ENCODE measurements around the gene LRRC74A.
A peak's percentile ranks its signal among the peaks of the same experiment; 100 is the strongest.

Gene LRRC74A

GRCh38 chr14:76782885-76783566 is 43.2 kb upstream of the LRRC74A start:
- Histone ChIP-seq H3K27ac (no peak overlapping the region), H3K9me3 (no peaks in the 10 kb centered on the region), H3K4me3 (ENCODE audit: low read depth in 1 of 2, low read length in 1 of 2) (no peak overlapping the region), H3K4me1 (ENCODE audit: control insufficient read depth in 1 of 2, insufficient read depth in 1 of 2, low read depth in 1 of 2, low read length in 1 of 2) (peaks cover 6% of the 10 kb centered on the region in 2 experiments), H3K27me3 (no peaks in the 10 kb centered on the region), H3K36me3 (peaks cover 16% of the 10 kb centered on the region)
- no peak for TF ChIP-seq CTCF (IDR thresholded peaks at IDR 0.05)

- peaks cover 29% of the 10 kb centered on the region for H3K36me3 ChIP-seq
- H3K27me3 ChIP-seq = no peaks in the 10 kb centered on the region
- H3K4me1 ChIP-seq (ENCODE audit: control insufficient read depth in 1 of 2, insufficient read depth in 1 of 2, low read depth in 1 of 2, low read length in 1 of 2) = peaks cover 6% of the 10 kb centered on the region in 2 experiments
- H3K4me3 ChIP-seq (ENCODE audit: low read depth in 1 of 2, low read length in 1 of 2) = no peak overlapping the region
- no peak overlapping the region for H3K27ac ChIP-seq
- TF ChIP-seq CTCF (IDR thresholded peaks at IDR 0.05) = no peak
- H3K9me3 ChIP-seq = no peaks in the 10 kb centered on the region
Measured at GRCh38 chr14:76784266-76784874, 41.8 kb upstream of the LRRC74A start.

GRCh38 chr14:76784881-76785280 is 41.3 kb upstream of the LRRC74A start:
- H3K4me3 ChIP-seq (ENCODE audit: low read depth in 1 of 2, low read length in 1 of 2) = no peak overlapping the region

GRCh38 chr14:76786601-76787000 is 39.6 kb upstream of the LRRC74A start:
- peaks cover 6% of the 10 kb centered on the region in 2 experiments for H3K4me1 ChIP-seq (ENCODE audit: control insufficient read depth in 1 of 2, insufficient read depth in 1 of 2, low read depth in 1 of 2, low read length in 1 of 2)
- no peak overlapping the region for H3K4me3 ChIP-seq (ENCODE audit: low read depth in 1 of 2, low read length in 1 of 2)
- H3K27me3 ChIP-seq = no peaks in the 10 kb centered on the region
- H3K27ac ChIP-seq = no peak overlapping the region
- H3K36me3 ChIP-seq = peaks cover 45% of the 10 kb centered on the region
- no peaks in the 10 kb centered on the region for H3K9me3 ChIP-seq
- no peak for TF ChIP-seq CTCF (IDR thresholded peaks at IDR 0.05)

More at GRCh38 chr14:76784881-76785280, 41.3 kb upstream of the LRRC74A start:
- Histone ChIP-seq H3K4me1 (ENCODE audit: control insufficient read depth in 1 of 2, insufficient read depth in 1 of 2, low read depth in 1 of 2, low read length in 1 of 2) (peaks cover 6% of the 10 kb centered on the region in 2 experiments), H3K27ac (no peak overlapping the region), H3K36me3 (peaks cover 30% of the 10 kb centered on the region), H3K27me3 (no peaks in the 10 kb centered on the region), H3K9me3 (no peaks in the 10 kb centered on the region)
- peak; percentile 27 for TF ChIP-seq CTCF (IDR thresholded peaks at IDR 0.05)

GRCh38 chr14:76792422-76792821 is 33.8 kb upstream of the LRRC74A start:
- H3K9me3 ChIP-seq = no peaks in the 10 kb centered on the region
- no peaks in the 10 kb centered on the region for H3K4me1 ChIP-seq (ENCODE audit: control insufficient read depth in 1 of 2, insufficient read depth in 1 of 2, low read depth in 1 of 2, low read length in 1 of 2)
- TF ChIP-seq CTCF (IDR thresholded peaks at IDR 0.05) = no peak
- peaks cover 45% of the 10 kb centered on the region for H3K36me3 ChIP-seq
- H3K4me3 ChIP-seq (ENCODE audit: low read depth in 1 of 2, low read length in 1 of 2) = no peak overlapping the region
- H3K27ac ChIP-seq = no peak overlapping the region
- no peaks in the 10 kb centered on the region for H3K27me3 ChIP-seq

Measured in neutrophil (primary cell).